ENCODE results near the gene PHACTR1. TPM values are rescaled to one million over a fixed set of nuclear protein-coding genes. Genes with fewer than 3 reads are reported as not detected.

The PHACTR1 gene
- total RNA-seq, 6 experiments from 2014 or later = 0.20 to 3.5 (median 0.93) TPM

DNA sequence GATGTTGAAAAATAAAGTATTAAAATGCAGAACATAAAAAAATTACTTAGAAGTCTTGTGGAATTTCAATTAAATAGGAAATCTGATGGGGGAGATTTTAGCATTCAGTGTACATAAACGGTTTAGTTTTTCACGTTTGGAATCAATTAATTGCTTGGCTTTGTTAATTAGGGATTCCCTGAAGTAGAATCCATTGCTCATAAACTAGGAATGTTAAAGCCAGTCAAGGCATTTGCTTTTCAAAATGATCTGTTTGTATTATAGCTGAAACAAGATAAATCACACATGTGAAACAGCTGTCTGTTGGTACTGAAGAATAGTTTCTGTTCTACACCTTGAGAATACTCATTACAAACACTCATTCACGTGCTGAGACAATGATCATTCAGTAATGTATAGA lies 313.8 kb downstream of the PHACTR1 start:
- no peaks in the 10 kb centered on the region for H3K27me3 ChIP-seq
- intact Hi-C loops (cut with DNase I) = no loop called here
- no peak overlapping the region for H3K27ac ChIP-seq
- H3K4me3 ChIP-seq = no peak overlapping the region
- no peaks in the 10 kb centered on the region for H3K4me1 ChIP-seq
- no peaks in the 10 kb centered on the region for H3K9me3 ChIP-seq
- TF ChIP-seq CTCF (IDR thresholded peaks at IDR 0.05) (no peak), POLR2A (IDR thresholded peaks at IDR 0.05) (no peak)
- no peak for DNase-seq
- WGBS (ENCODE audit: insufficient coverage, low coverage, low lambda C conversion rate, missing lambda C conversion rate) = 21% methylated on average over 3 of the region's 3 CpGs
- no peak for ATAC-seq
- H3K36me3 ChIP-seq = no peaks in the 10 kb centered on the region

- Histone ChIP-seq H3K9me3 (no peaks in the 10 kb centered on the region), H3K27ac (no peak overlapping the region), H3K4me1 (no peaks in the 10 kb centered on the region), H3K36me3 (no peaks in the 10 kb centered on the region), H3K4me3 (no peak overlapping the region), H3K27me3 (no peaks in the 10 kb centered on the region)
- ATAC-seq (no peak), DNase-seq (no peak)
- intact Hi-C loops (cut with DNase I) = no loop called here
- 52% methylated on average over 6 of the region's 6 CpGs for WGBS (ENCODE audit: insufficient coverage, low coverage, low lambda C conversion rate, missing lambda C conversion rate)
- TF ChIP-seq CTCF (IDR thresholded peaks at IDR 0.05) = no peak
- TF ChIP-seq POLR2A (IDR thresholded peaks at IDR 0.05) = no peak
These were observed 316.0 kb downstream of the PHACTR1 start for GRCh38 chr6:13032566-13032965.

DNA sequence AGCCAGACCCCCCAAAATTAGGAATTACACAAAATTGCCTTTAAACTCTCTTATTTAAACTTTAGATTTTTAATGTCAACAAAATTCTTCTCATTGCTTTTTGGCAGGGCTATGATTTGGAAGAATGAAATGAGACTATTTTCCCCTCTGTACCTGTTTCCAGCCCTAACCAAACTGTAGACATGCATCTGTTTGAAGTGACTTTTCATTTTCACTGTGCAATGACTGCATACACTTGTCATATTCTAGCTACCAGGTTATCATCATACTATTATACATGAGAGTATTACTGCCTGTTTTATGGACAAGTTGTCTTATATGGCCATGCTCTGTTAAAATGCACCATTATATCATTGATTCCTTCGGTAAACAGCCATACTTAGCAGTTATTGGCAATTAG lies 316.6 kb downstream of the PHACTR1 start:
- no peaks in the 10 kb centered on the region for H3K36me3 ChIP-seq
- 46% methylated on average over 1 of the region's 1 CpG for whole genome bisulfite sequencing (ENCODE audit: insufficient coverage, low coverage, low lambda C conversion rate, missing lambda C conversion rate)
- intact Hi-C loops (cut with DNase I) = no loop called here
- no peaks in the 10 kb centered on the region for H3K4me1 ChIP-seq
- H3K27me3 ChIP-seq = no peaks in the 10 kb centered on the region
- H3K27ac ChIP-seq = no peak overlapping the region
- ATAC-seq (no peak), DNase-seq (no peak)
- TF ChIP-seq CTCF (IDR thresholded peaks at IDR 0.05) = no peak
- TF ChIP-seq POLR2A (IDR thresholded peaks at IDR 0.05) = no peak
- H3K4me3 ChIP-seq = no peak overlapping the region
- no peaks in the 10 kb centered on the region for H3K9me3 ChIP-seq

GRCh38 chr6:13034316-13034715 lies 317.7 kb downstream of the PHACTR1 start:
- no peak for DNase-seq
- intact Hi-C loops (cut with DNase I) = no loop called here

More at GRCh38 chr6:13034316-13034715, 317.7 kb downstream of the PHACTR1 start:
- Histone ChIP-seq H3K9me3 (no peaks in the 10 kb centered on the region), H3K4me3 (no peak overlapping the region), H3K27me3 (no peaks in the 10 kb centered on the region), H3K4me1 (no peaks in the 10 kb centered on the region), H3K36me3 (no peaks in the 10 kb centered on the region), H3K27ac (no peak overlapping the region)
- ATAC-seq = no peak
- TF ChIP-seq CTCF (IDR thresholded peaks at IDR 0.05) (no peak), POLR2A (IDR thresholded peaks at IDR 0.05) (no peak)
- WGBS (ENCODE audit: insufficient coverage, low coverage, low lambda C conversion rate, missing lambda C conversion rate) = 0% methylated on average over 1 of the region's 1 CpG
